ENCODE data around the gene DHX32.

The DHX32 gene

GRCh38 chr10:125849448-125849847 lies 31.6 kb downstream of the DHX32 start:
- no peak for DNase-seq (ENCODE audit: low spot score)

- no peak for DNase-seq (ENCODE audit: low spot score)
Observed at GRCh38 chr10:125848857-125849256, 32.2 kb downstream of the DHX32 start.

GRCh38 chr10:125848371-125848770 lies 32.7 kb downstream of the DHX32 start:
- no peak for DNase-seq (ENCODE audit: low spot score)

- no peak for DNase-seq (ENCODE audit: low spot score)
Observed at GRCh38 chr10:125846894-125847293, 34.2 kb downstream of the DHX32 start.

GRCh38 chr10:125845617-125846016 lies 35.5 kb downstream of the DHX32 start:
- no peak for DNase-seq (ENCODE audit: low spot score)

- DNase-seq (ENCODE audit: low spot score) = no peak
Observed at GRCh38 chr10:125844751-125845221, 36.3 kb downstream of the DHX32 start.

GRCh38 chr10:125843603-125844329 lies 37.3 kb downstream of the DHX32 start:
- DNase-seq (ENCODE audit: low spot score) = no peak

- DNase-seq (ENCODE audit: low spot score) = no peak
Observed at GRCh38 chr10:125840955-125841354, 40.1 kb downstream of the DHX32 start.

GRCh38 chr10:125840406-125840805 lies 40.7 kb downstream of the DHX32 start:
- no peak for DNase-seq (ENCODE audit: low spot score)

GRCh38 chr10:125838802-125839575 lies 42.1 kb downstream of the DHX32 start:
- DNase-seq (ENCODE audit: low spot score) = no peak

GRCh38 chr10:125836746-125837145 lies 44.3 kb downstream of the DHX32 start:
- DNase-seq (ENCODE audit: low spot score) = no peak

GRCh38 chr10:125828311-125828710 lies 52.8 kb downstream of the DHX32 start:
- DNase-seq (ENCODE audit: low spot score) = no peak

GRCh38 chr10:125827133-125827532 lies 54.0 kb downstream of the DHX32 start:
- DNase-seq (ENCODE audit: low spot score) = no peak

GRCh38 chr10:125824736-125825135 lies 56.4 kb downstream of the DHX32 start:
- no peak for DNase-seq (ENCODE audit: low spot score)

- no peak for DNase-seq (ENCODE audit: low spot score)
Observed at GRCh38 chr10:125823663-125824251, 57.3 kb downstream of the DHX32 start.

GRCh38 chr10:125822878-125823662 lies 58.0 kb downstream of the DHX32 start, which contains the start of the genes BCCIP and UROS:
BCCIP (plus strand) TSS chr10:125823546; CDS start chr10:125823558, 12 bp downstream.
UROS (minus strand) TSS chr10:125823258; CDS start chr10:125816499, 6,759 bp downstream.
- DNase-seq (ENCODE audit: low spot score) = peak; percentile 90

GRCh38 chr10:125820701-125821100 lies 60.4 kb downstream of the DHX32 start:
- DNase-seq (ENCODE audit: low spot score) = no peak

GRCh38 chr10:125817337-125817946 lies 63.6 kb downstream of the DHX32 start:
- DNase-seq (ENCODE audit: low spot score) = no peak

GRCh38 chr10:125816548-125816947 lies 64.5 kb downstream of the DHX32 start:
- DNase-seq (ENCODE audit: low spot score) = no peak

- DNase-seq (ENCODE audit: low spot score) = no peak
Observed at GRCh38 chr10:125815764-125816163, 65.3 kb downstream of the DHX32 start.

GRCh38 chr10:125812128-125812750 lies 68.9 kb downstream of the DHX32 start:
- DNase-seq (ENCODE audit: low spot score) = no peak
